Endodermal cell (in vitro differentiated cells): Measurements from ENCODE around the gene CD276. TPM values are rescaled to one million over a fixed set of nuclear protein-coding genes. Genes with fewer than 3 reads are reported as not detected.

ENCODE experiments used
- DNase-seq: peaks from one replicate; pipeline ENCODE4 v3.0.0-alpha.2; 2017
- H3K27ac ChIP-seq: 2 replicates; pipeline ENCODE4 v1.5.1; 2013; ENCODE audit warnings: mild to moderate bottlenecking, low read depth, low read length, moderate library complexity
- H3K27me3 ChIP-seq: 2 replicates; pipeline ENCODE4 v1.6.1; 2013; ENCODE audit warnings: mild to moderate bottlenecking, low read length, moderate library complexity; ENCODE audit not compliant: insufficient read depth, control insufficient read depth, poor library complexity, severe bottlenecking
- H3K36me3 ChIP-seq: 2 replicates; pipeline ENCODE4 v1.7.0; 2013; ENCODE audit warnings: mild to moderate bottlenecking, low read length, moderate library complexity; ENCODE audit not compliant: control insufficient read depth, insufficient read depth
- H3K4me1 ChIP-seq: one replicate; pipeline ENCODE4 v1.7.0; 2013; ENCODE audit warnings: low read length; ENCODE audit not compliant: control insufficient read depth, insufficient read depth
- H3K4me3 ChIP-seq: 2 replicates; pipeline ENCODE4 v1.5.1; 2013; ENCODE audit warnings: mild to moderate bottlenecking, low read length, moderate library complexity
- H3K9ac ChIP-seq: 2 replicates; pipeline ENCODE4 v1.6.1; 2013; ENCODE audit warnings: mild to moderate bottlenecking, low read length, moderate library complexity; ENCODE audit not compliant: poor library complexity, severe bottlenecking; ENCODE audit errors: extremely low read depth
- H3K9me3 ChIP-seq: 2 replicates; pipeline ENCODE4 v1.6.1; 2013; ENCODE audit warnings: mild to moderate bottlenecking, low read length, moderate library complexity; ENCODE audit not compliant: control insufficient read depth
- H3K27ac Mint-ChIP-seq: 2 replicates; pipeline ENCODE4 v1.8.0; 2020; ENCODE audit warnings: mixed read lengths
- H3K27me3 Mint-ChIP-seq: 2 replicates; pipeline ENCODE4 v1.8.0; 2021; ENCODE audit warnings: mild to moderate bottlenecking, mixed read lengths; ENCODE audit not compliant: insufficient read depth
- H3K36me3 Mint-ChIP-seq: 2 replicates; pipeline ENCODE4 v1.8.0; 2020; ENCODE audit warnings: low read depth, mixed read lengths
- H3K4me1 Mint-ChIP-seq: 2 replicates; pipeline ENCODE4 v1.8.0; 2020; ENCODE audit warnings: mixed read lengths
- H3K4me3 Mint-ChIP-seq: 2 replicates; pipeline ENCODE4 v1.8.0; 2020; ENCODE audit warnings: mild to moderate bottlenecking, moderate library complexity, mixed read lengths
- H3K9me3 Mint-ChIP-seq: 2 replicates; pipeline ENCODE4 v1.8.0; 2020; ENCODE audit warnings: mild to moderate bottlenecking, mixed read lengths
- CTCF ChIP-seq: fragments of 200-600 bp; sonication (generic); conservative IDR thresholded peaks from 2 replicates; pipeline ENCODE4 v1.5.0; 2021; ENCODE audit warnings: antibody characterized with exemption, mild to moderate bottlenecking
- WGBS, 2 experiments: methylation state at CpG; one replicate each; pipeline versions ENCODE4 v1.1.5 to v1.1.7; 2013; ENCODE audit warnings: missing lambda C conversion rate in 2 of 2, mixed read lengths in 1 of 2; ENCODE audit not compliant: insufficient coverage in 1 of 2, insufficient read length in 1 of 2; 5-methylcytosine and 5-hydroxymethylcytosine counted together
- total RNA-seq, 2 donors: library from RNA; stranded (reverse); fragmentation: NEBNext Ultra II Directional in 1 of 2; extraction: Animal tissue kit (Norgen Biotek cat#: 25700) in 1 of 2; gene quantifications; 2 replicates in 1 of 2; 3 replicates in 1 of 2; pipeline ENCODE4 v1.2.1, GENCODE V29; 2021

The CD276 gene
- total RNA-seq, 2 donors from 2014 or later, result 122 to 133 TPM

- H3K27ac ChIP-seq, result no peak overlapping the region
- H3K9me3 ChIP-seq, result no peaks in the 10 kb centered on the region
- DNase-seq, result no peak
- no peaks in the 10 kb centered on the region for H3K36me3 ChIP-seq
- H3K4me3 ChIP-seq, result no peak overlapping the region
- Mint-ChIP-seq H3K27ac (no peak overlapping the region), H3K4me3 (no peak overlapping the region), H3K36me3 (no peaks in the 10 kb centered on the region), H3K4me1 (peaks cover 4% of the 10 kb centered on the region), H3K27me3 (peaks cover 22% of the 10 kb centered on the region), H3K9me3 (no peaks in the 10 kb centered on the region)
- H3K4me1 ChIP-seq, result peaks cover 3% of the 10 kb centered on the region
- peaks cover 47% of the 10 kb centered on the region for H3K27me3 ChIP-seq
- no peak for TF ChIP-seq CTCF
- WGBS, 2 experiments, result 91 to 92% methylated on average over 6 of the region's 6 CpGs
- H3K9ac ChIP-seq, result no peak overlapping the region
These were observed 4.2 kb upstream of the CD276 start for GRCh38 chr15:73679964-73680363.

GRCh38 chr15:73680549-73680948 is 3.6 kb upstream of the CD276 start:
- Mint-ChIP-seq H3K27ac (no peak overlapping the region), H3K36me3 (no peaks in the 10 kb centered on the region), H3K9me3 (no peaks in the 10 kb centered on the region), H3K4me1 (peaks cover 6% of the 10 kb centered on the region), H3K4me3 (no peak overlapping the region), H3K27me3 (peaks cover 22% of the 10 kb centered on the region)
- Histone ChIP-seq H3K27ac (no peak overlapping the region), H3K4me1 (peaks cover 3% of the 10 kb centered on the region), H3K4me3 (no peak overlapping the region), H3K27me3 (peaks cover 47% of the 10 kb centered on the region), H3K9ac (no peak overlapping the region), H3K9me3 (no peaks in the 10 kb centered on the region), H3K36me3 (no peaks in the 10 kb centered on the region)
- TF ChIP-seq CTCF, result no peak
- DNase-seq, result no peak
- 90 to 95% methylated on average over 2 of the region's 2 CpGs for WGBS, 2 experiments

- no peak overlapping the region for H3K9ac ChIP-seq
- peaks cover 3% of the 10 kb centered on the region for H3K4me1 ChIP-seq
- no peak overlapping the region for H3K27ac Mint-ChIP-seq
- no peaks in the 10 kb centered on the region for H3K9me3 Mint-ChIP-seq
- DNase-seq, result no peak
- H3K36me3 Mint-ChIP-seq, result no peaks in the 10 kb centered on the region
- 73 to 87% methylated on average over 3 of the region's 3 CpGs for WGBS, 2 experiments
- no peak overlapping the region for H3K4me3 Mint-ChIP-seq
- H3K27ac ChIP-seq, result no peak overlapping the region
- H3K4me3 ChIP-seq, result no peak overlapping the region
- no peak for TF ChIP-seq CTCF
- H3K9me3 ChIP-seq, result no peaks in the 10 kb centered on the region
- peaks cover 47% of the 10 kb centered on the region for H3K27me3 ChIP-seq
- H3K4me1 Mint-ChIP-seq, result peaks cover 11% of the 10 kb centered on the region
- H3K27me3 Mint-ChIP-seq, result peaks cover 22% of the 10 kb centered on the region
- H3K36me3 ChIP-seq, result no peaks in the 10 kb centered on the region
These were observed 3.1 kb upstream of the CD276 start for GRCh38 chr15:73681063-73681462.
